HepG2 (cell line): ENCODE results near the gene ABCB9. TPM values are rescaled to one million over a fixed set of nuclear protein-coding genes. Genes with fewer than 3 reads are reported as not detected.

Experiments
- ATAC-seq: fragments of 200-7000 bp; cut with Tn5 transposase; 3 replicates; pipeline ENCODE4 v1.9.1; 2020; ENCODE audit warnings: mild to moderate bottlenecking, moderate library complexity
- BruUV-seq: library from RNA; stranded (reverse); fragments of 400-500 nt; replicated peaks from 2 replicates; lab custom pipeline; 2021; lab: Mats Ljungman, UMichigan
- CTCF ChIA-PET: fragments of 300-600 bp; formaldehyde crosslinking; extraction: SDS; loops from one replicate; lab custom pipeline; 2021; ENCODE audit warnings: low total read pairs, inconsistent platforms, low intra/inter-chr PET ratio; lab: Yijun Ruan, JAX
- POLR2A ChIA-PET: fragments of 350-600 bp; sonication (Branson Sonifier 250); formaldehyde crosslinking; loops from one replicate; lab custom pipeline; 2020; ENCODE audit warnings: antibody characterized with exemption, inconsistent platforms; lab: Yijun Ruan, JAX
- DNase-seq: peaks from one replicate; pipeline ENCODE4 v3.0.0-alpha.2; 2015; ENCODE audit warnings: low spot score
- FAIRE-seq: peaks from 3 replicates; lab custom pipeline; 2011; peaks lifted over from hg19 to GRCh38; lab: Jason Lieb, UNC
- H2AFZ ChIP-seq: one replicate; pipeline ENCODE4 v1.6.1; 2011; ENCODE audit warnings: low read length, inconsistent platforms
- H3K27ac ChIP-seq: fragments of 300-600 bp; 3 replicates; pipeline ENCODE4 v1.8.0; 2011; ENCODE audit warnings: mixed run types, mild to moderate bottlenecking, mixed read lengths, low read length, inconsistent platforms; ENCODE audit not compliant: insufficient read depth; ENCODE audit errors: extremely low read length
- H3K27me3 ChIP-seq, 2 experiments: fragments of 200-600 bp in 1 of 2; 2 replicates in 1 of 2; 3 replicates in 1 of 2; pipeline versions ENCODE4 v1.6.0 to v1.8.0; 2011; ENCODE audit warnings: low read length in 2 of 2, mild to moderate bottlenecking in 2 of 2, moderate library complexity in 2 of 2, inconsistent platforms in 1 of 2; ENCODE audit not compliant: insufficient read depth in 2 of 2, control insufficient read depth in 1 of 2
- H3K36me3 ChIP-seq, 2 experiments: fragments of 200-600 bp in 1 of 2; replicated peaks in 1 of 2; 2 replicates in 1 of 2; 3 replicates in 1 of 2; pipeline versions ENCODE4 v1.5.1 to v1.8.0; 2011; ENCODE audit warnings: low read length in 2 of 2, inconsistent platforms in 1 of 2; ENCODE audit not compliant: insufficient read depth in 2 of 2, control insufficient read depth in 1 of 2
- H3K4me1 ChIP-seq: 2 replicates; pipeline ENCODE4 v1.5.1; 2012; ENCODE audit warnings: low read length, inconsistent platforms; ENCODE audit not compliant: insufficient read depth
- H3K4me2 ChIP-seq: 2 replicates; pipeline ENCODE4 v1.6.0; 2011; ENCODE audit warnings: low read depth, low read length, inconsistent platforms
- H3K4me3 ChIP-seq, 3 experiments: fragments of 200-600 bp in 1 of 3; sonication (generic), shearing (Covaris generic) in 1 of 3; replicated peaks in 1 of 3; 2 replicates each; pipeline ENCODE4 v1.5.1; 2011 to 2016; ENCODE audit warnings: low read length in 3 of 3, inconsistent platforms in 2 of 3, low read depth in 2 of 3, mild to moderate bottlenecking in 2 of 3, control low read depth in 1 of 3, mixed read lengths in 1 of 3; ENCODE audit not compliant: insufficient read depth in 1 of 3
- H3K79me2 ChIP-seq: one replicate; pipeline ENCODE4 v1.6.1; 2011; ENCODE audit warnings: low read length, inconsistent platforms; ENCODE audit not compliant: insufficient read depth
- H3K9ac ChIP-seq: 2 replicates; pipeline ENCODE4 v1.6.0; 2011; ENCODE audit warnings: mild to moderate bottlenecking, low read depth, low read length, inconsistent platforms; ENCODE audit not compliant: insufficient read depth
- H3K9me3 ChIP-seq: 2 replicates; pipeline ENCODE4 v1.5.1; 2012; ENCODE audit warnings: mild to moderate bottlenecking, low read length
- H4K20me1 ChIP-seq: 2 replicates; pipeline ENCODE4 v1.6.0; 2011; ENCODE audit warnings: inconsistent platforms, mild to moderate bottlenecking, low read length, moderate library complexity; ENCODE audit not compliant: insufficient read depth
- KDM4B ChIP-seq: sonication (generic); formaldehyde crosslinking; IDR thresholded peaks from 2 replicates; pipeline ENCODE4 v1.4.0; 2020; ENCODE audit warnings: missing genetic modification reagents
- MED13 ChIP-seq: sonication (generic); formaldehyde crosslinking; IDR thresholded peaks from 2 replicates; pipeline ENCODE4 v1.5.0; 2020; ENCODE audit warnings: missing genetic modification reagents
- REST ChIP-seq, 2 experiments: IDR thresholded peaks; 2 replicates each; pipeline ENCODE4 v1.6.1; 2011 to 2012; ENCODE audit warnings: low read length in 2 of 2, borderline replicate concordance in 1 of 2, low read depth in 1 of 2, mild to moderate bottlenecking in 1 of 2, moderate library complexity in 1 of 2
- SKI ChIP-seq: fragments of 450-650 bp; IDR thresholded peaks from one replicate; pipeline ENCODE4 v1.6.1; 2018; ENCODE audit warnings: mild to moderate bottlenecking; ENCODE audit not compliant: partially characterized antibody
- SMAD3 ChIP-seq: sonication (generic); formaldehyde crosslinking; IDR thresholded peaks from 2 replicates; pipeline ENCODE4 v1.4.0; 2020; ENCODE audit warnings: missing genetic modification reagents
- ZBTB42 ChIP-seq: sonication (generic); formaldehyde crosslinking; IDR thresholded peaks from 2 replicates; pipeline ENCODE4 v1.5.0; 2020; ENCODE audit warnings: mild to moderate bottlenecking, missing genetic modification reagents
- ZMYM3 ChIP-seq: sonication (generic); formaldehyde crosslinking; IDR thresholded peaks from 2 replicates; pipeline ENCODE4 v1.5.1; 2020; ENCODE audit warnings: mild to moderate bottlenecking, missing genetic modification reagents
- ZNF652 ChIP-seq: IDR thresholded peaks from 2 replicates; pipeline ENCODE4 v1.6.1; 2016; ENCODE audit warnings: low read depth, borderline replicate concordance
- WGBS: methylation state at CpG from one replicate; pipeline ENCODE4 v1.1.6; 2017; ENCODE audit warnings: low lambda C conversion rate; 5-methylcytosine and 5-hydroxymethylcytosine counted together
- in situ Hi-C: cut with HindIII; loops from 2 replicates; pipeline ENCODE4 v1.10.0; 2017; ENCODE audit warnings: low pct_unique_long_range_greater_than_20kb; ENCODE audit not compliant: extremely low pct_ligation_motif_present
- intact Hi-C: fragments of 100-400 bp; cut with micrococcal nuclease; formaldehyde crosslinking; loops from one replicate; pipeline ENCODE4 v1.10.0; 2022; ENCODE audit not compliant: unreplicated experiment
- polyA plus RNA-seq, 8 experiments: library from polyadenylated mRNA; depleted of rRNA in 3 of 8; stranded (reverse) in 7 of 8; unstranded in 1 of 8; fragments of >200 nt; fragmentation: Illumina TruSeq in 4 of 8; extraction: Trizol in 4 of 8; gene quantifications; 2 replicates each; pipeline versions ENCODE4 v1.2.1 to v1.2.3, GENCODE V29; 2011 to 2016; ENCODE audit warnings: low read depth in 4 of 8, missing spikeins in 1 of 8, mixed read lengths in 1 of 8; ENCODE audit not compliant: insufficient read depth in 1 of 8
- total RNA-seq, 5 experiments: library from RNA; depleted of rRNA; stranded (reverse); fragments of >200 nt; fragmentation: Illumina TruSeq; extraction: Trizol; gene quantifications; 2 replicates each; pipeline ENCODE4 v1.2.3, GENCODE V29; 2016; ENCODE audit warnings: low read depth in 1 of 5

The ABCB9 gene
- total and polyA plus RNA-seq, 2 of the 13 experiments (the other 11 are each of a cell fraction or from before 2014, with no cell fraction given) = 5.1 to 6.0 TPM

GRCh38 chr12:122937622-122938091, 28.6 kb downstream of the ABCB9 start:
- no peak for DNase-seq
- Histone ChIP-seq H3K36me3 (no peaks in the 10 kb centered on the region; a peak in 1 of 5 replicates), H3K9ac (no peak overlapping the region), H3K27me3 (no peaks in the 10 kb centered on the region; a peak in 1 of 5 replicates), H3K27ac (no peak overlapping the region), H3K4me3 (no peak overlapping the region), H2AFZ (no peak overlapping the region), H3K4me2 (no peak overlapping the region), H3K4me1 (peaks cover 13% of the 10 kb centered on the region), H3K79me2 (no peaks in the 10 kb centered on the region), H4K20me1 (no peaks in the 10 kb centered on the region), H3K9me3 (no peaks in the 10 kb centered on the region)
- no peak for FAIRE-seq
- BruUV-seq = no TSS peak
- 87% methylated on average over 3 of the region's 3 CpGs for WGBS
- ChIA-PET CTCF (no interaction called here), POLR2A (no interaction called here)
- no peak for ATAC-seq
- TF ChIP-seq ZBTB42 (CRISPR knock-in tag) (no peak), SKI (no peak), KDM4B (CRISPR knock-in tag) (no peak), ZNF652 (no peak), REST (IDR thresholded peaks at IDR 0.05; ENCODE audit: borderline replicate concordance in 1 of 2, low read depth in 1 of 2, low read length in 2 of 2) (no peak), SMAD3 (CRISPR knock-in tag) (no peak), MED13 (CRISPR knock-in tag) (no peak), ZMYM3 (0 out of 2 replicates have a peak, but pooled peaks have one; percentile 27)
- intact Hi-C loops = no loop called here
- in situ Hi-C loops = no loop called here
